Loucy (cell line): ENCODE results near the gene TRAF4.
A peak's percentile ranks its signal among the peaks of the same experiment; 100 is the strongest.

Experiments used
- H2AFZ ChIP-seq: fragments of 200-600 bp; sonication (generic); 2 replicates; pipeline ENCODE4 v1.6.0; 2016; ENCODE audit warnings: antibody characterized with exemption, mild to moderate bottlenecking, low read length, moderate library complexity
- H3F3A ChIP-seq: fragments of 200-600 bp; 2 replicates; pipeline ENCODE4 v1.6.0; 2016; ENCODE audit warnings: antibody characterized with exemption, low read depth, mild to moderate bottlenecking
- H3K27me3 ChIP-seq: fragments of 200-600 bp; sonication (generic); 2 replicates; pipeline ENCODE4 v1.6.1; 2014; ENCODE audit warnings: low read length, mild to moderate bottlenecking; ENCODE audit not compliant: insufficient read depth, poor library complexity, severe bottlenecking
- H3K36me3 ChIP-seq: fragments of 200-600 bp; sonication (generic); 2 replicates; pipeline ENCODE4 v1.6.1; 2016; ENCODE audit warnings: low read length; ENCODE audit not compliant: insufficient read depth
- H3K4me1 ChIP-seq: fragments of 200-600 bp; sonication (generic); 2 replicates; pipeline ENCODE4 v1.5.1; 2014; ENCODE audit warnings: low read length, mild to moderate bottlenecking; ENCODE audit not compliant: insufficient read depth, poor library complexity, severe bottlenecking
- H3K4me2 ChIP-seq: fragments of 200-600 bp; sonication (generic); 2 replicates; pipeline ENCODE4 v1.6.0; 2014; ENCODE audit warnings: antibody characterized with exemption, low read length, low read depth, mild to moderate bottlenecking; ENCODE audit not compliant: poor library complexity, severe bottlenecking
- H3K4me3 ChIP-seq: fragments of 200-600 bp; sonication (generic); 2 replicates; pipeline ENCODE4 v1.5.1; 2014; ENCODE audit warnings: low read length, mild to moderate bottlenecking, mixed read lengths; ENCODE audit not compliant: poor library complexity, severe bottlenecking
- H3K79me2 ChIP-seq: fragments of 200-600 bp; sonication (generic); 2 replicates; pipeline ENCODE4 v1.6.1; 2014; ENCODE audit warnings: low read length; ENCODE audit not compliant: insufficient read depth
- H3K9ac ChIP-seq: fragments of 200-600 bp; sonication (generic); 2 replicates; pipeline ENCODE4 v1.6.0; 2014; ENCODE audit warnings: mild to moderate bottlenecking, low read depth, low read length, moderate library complexity; ENCODE audit not compliant: poor library complexity, severe bottlenecking
- H3K9me2 ChIP-seq: fragments of 200-600 bp; sonication (generic); replicated peaks from 2 replicates; pipeline ENCODE4 v1.6.1; 2016; ENCODE audit warnings: low read depth, low read length, mixed read lengths
- H3K9me3 ChIP-seq: fragments of 200-600 bp; sonication (generic); 2 replicates; pipeline ENCODE4 v1.6.1; 2014; ENCODE audit warnings: mild to moderate bottlenecking, antibody characterized with exemption, low read length, low read depth; ENCODE audit not compliant: insufficient read depth
- H4K20me1 ChIP-seq: fragments of 200-600 bp; sonication (generic); 2 replicates; pipeline ENCODE4 v1.6.0; 2014; ENCODE audit warnings: antibody characterized with exemption, low read length, mild to moderate bottlenecking; ENCODE audit not compliant: insufficient read depth, poor library complexity, severe bottlenecking
- CTCF ChIP-seq: fragments of 200-600 bp; sonication (generic); conservative IDR thresholded peaks from 2 replicates; pipeline ENCODE4 v1.5.1; 2014; ENCODE audit warnings: mild to moderate bottlenecking, antibody characterized with exemption, low read length
- EZH2phosphoT487 ChIP-seq: fragments of 200-600 bp; IDR thresholded peaks from 2 replicates; pipeline ENCODE4 v1.6.1; 2018; ENCODE audit warnings: antibody characterized with exemption, mild to moderate bottlenecking, moderate library complexity, borderline replicate concordance

TRAF4 gene

DNA sequence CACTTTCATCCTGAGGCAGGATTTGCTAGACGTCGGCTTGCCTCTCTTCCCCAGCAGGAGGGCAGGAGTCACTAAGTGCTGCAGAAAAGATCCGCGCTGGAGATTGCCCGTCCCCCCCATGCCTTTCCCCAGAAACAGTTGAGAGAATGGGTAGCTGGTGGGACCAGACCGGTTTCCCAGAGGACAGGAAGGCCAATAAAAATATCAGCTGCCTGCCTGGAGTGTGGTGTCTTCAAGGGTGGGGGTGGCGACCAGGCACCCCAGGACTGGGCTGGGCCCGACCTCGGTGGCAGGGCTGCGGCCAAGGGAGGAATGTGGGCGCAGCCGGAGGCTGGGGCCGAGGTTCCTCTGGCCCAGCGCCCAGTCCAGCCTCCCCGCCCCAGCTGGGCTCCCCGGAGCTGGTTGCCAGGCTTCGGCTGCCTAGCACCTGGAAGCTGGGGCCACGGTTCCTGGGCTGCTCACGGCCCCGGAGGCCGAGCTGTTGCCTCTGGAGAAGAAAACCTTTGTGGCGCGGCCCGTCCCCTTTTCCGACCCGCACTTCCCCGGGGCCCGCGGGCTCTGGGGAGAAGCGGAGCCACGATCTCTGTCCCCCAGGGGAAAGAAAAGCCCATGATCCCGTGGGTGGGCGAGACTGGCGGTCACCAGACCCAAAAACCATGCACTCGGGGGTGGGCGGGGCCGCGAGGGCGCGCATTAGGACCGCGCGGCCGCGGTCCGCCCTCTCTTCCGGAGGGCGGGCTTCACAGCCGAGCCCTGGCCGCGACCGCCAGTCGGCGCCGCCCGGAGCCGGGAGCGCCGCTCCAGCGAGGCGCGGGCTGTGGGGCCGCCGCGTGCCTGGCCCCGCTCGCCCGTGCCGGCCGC lies at the start of gene TRAF4:
TRAF4 (plus strand) TSS at position 769 of the 861 bp plus-strand sequence. CDS start 102 bp downstream, outside the sequence.
- H3K4me3 ChIP-seq: peak within 1 kb of the TSS; percentile 93
- peaks cover 36% of the 10 kb centered on the region for H3K4me1 ChIP-seq
- H3K9me2 ChIP-seq: no peaks in the 10 kb centered on the region
- H3K36me3 ChIP-seq: peaks cover 15% of the 10 kb centered on the region; the same call in 1 of the 2 replicates
- TF ChIP-seq EZH2phosphoT487 (no peak), CTCF (no peak)
- no peaks in the 10 kb centered on the region for H3K27me3 ChIP-seq
- peak within 1 kb of the TSS; percentile 100 for H3K4me2 ChIP-seq
- H3K9me3 ChIP-seq: no peaks in the 10 kb centered on the region
- peak within 1 kb of the TSS; percentile 94 for H2AFZ ChIP-seq
- H3K79me2 ChIP-seq: peaks cover 44% of the 10 kb centered on the region
- no peaks in the 10 kb centered on the region for H3F3A ChIP-seq
- peaks cover 26% of the 10 kb centered on the region for H4K20me1 ChIP-seq
- H3K9ac ChIP-seq: peak within 1 kb of the TSS; percentile 82

- no peaks in the 10 kb centered on the region for H3K9me3 ChIP-seq
- H3K9ac ChIP-seq: no peak overlapping the region
- TF ChIP-seq CTCF (no peak), EZH2phosphoT487 (no peak)
- H3K4me3 ChIP-seq: no peak overlapping the region
- no peaks in the 10 kb centered on the region for H4K20me1 ChIP-seq
- no peaks in the 10 kb centered on the region for H3K27me3 ChIP-seq
- no peaks in the 10 kb centered on the region for H3K79me2 ChIP-seq
- no peaks in the 10 kb centered on the region for H3F3A ChIP-seq
- no peaks in the 10 kb centered on the region for H3K4me1 ChIP-seq
- H3K9me2 ChIP-seq: no peaks in the 10 kb centered on the region
- peaks cover 98% of the 10 kb centered on the region; the same call in 1 of the 2 replicates for H3K36me3 ChIP-seq
- no peak overlapping the region for H3K4me2 ChIP-seq
- no peak overlapping the region for H2AFZ ChIP-seq
These were observed 45.4 kb upstream of the TRAF4 start for GRCh38 chr17:28698253-28698941.

- no peaks in the 10 kb centered on the region for H3F3A ChIP-seq
- H3K36me3 ChIP-seq: peaks cover 86% of the 10 kb centered on the region; the same call in 1 of the 2 replicates
- H4K20me1 ChIP-seq: no peaks in the 10 kb centered on the region
- no peak overlapping the region for H3K4me3 ChIP-seq
- H3K27me3 ChIP-seq: no peaks in the 10 kb centered on the region
- no peaks in the 10 kb centered on the region for H3K9me2 ChIP-seq
- no peaks in the 10 kb centered on the region for H3K4me1 ChIP-seq
- H3K9me3 ChIP-seq: no peaks in the 10 kb centered on the region
- no peaks in the 10 kb centered on the region for H3K79me2 ChIP-seq
- no peak overlapping the region for H2AFZ ChIP-seq
- TF ChIP-seq EZH2phosphoT487: no peak
- no peak for TF ChIP-seq CTCF
- H3K9ac ChIP-seq: no peak overlapping the region
- H3K4me2 ChIP-seq: no peak overlapping the region
These were observed 43.5 kb upstream of the TRAF4 start for GRCh38 chr17:28700278-28700677.
